Activated naive CD4-positive, alpha-beta T cell treated with anti-CD3 and anti-CD28 coated beads for 36 hours (primary cell): ENCODE measurements around the gene KMT2C. TPM values are rescaled to one million over a fixed set of nuclear protein-coding genes. Genes with fewer than 3 reads are reported as not detected.

Experiments
- CTCF ChIA-PET: fragments of 350-600 bp; sonication (Branson Sonifier 250); formaldehyde crosslinking; loops from one replicate; lab custom pipeline; 2021; ENCODE audit warnings: antibody characterized with exemption; lab: Charles Lee
- DNase-seq: peaks from one replicate; pipeline ENCODE4 v3.0.0-alpha.2; 2020
- H3K27ac Mint-ChIP-seq: one replicate; pipeline ENCODE4 v1.8.0; 2021; ENCODE audit warnings: mild to moderate bottlenecking, mixed read lengths
- H3K27me3 Mint-ChIP-seq: one replicate; pipeline ENCODE4 v1.8.0; 2021; ENCODE audit warnings: low read depth, mixed read lengths
- H3K36me3 Mint-ChIP-seq: one replicate; pipeline ENCODE4 v1.8.0; 2021; ENCODE audit warnings: low read depth, mixed read lengths
- H3K4me1 Mint-ChIP-seq: one replicate; pipeline ENCODE4 v1.8.0; 2021; ENCODE audit warnings: low read depth, mixed read lengths
- H3K4me3 Mint-ChIP-seq: one replicate; pipeline ENCODE4 v1.8.0; 2021; ENCODE audit warnings: mild to moderate bottlenecking, moderate library complexity, mixed read lengths
- H3K9me3 Mint-ChIP-seq: one replicate; pipeline ENCODE4 v1.8.0; 2021; ENCODE audit warnings: mixed read lengths
- intact Hi-C: fragments of 100-400 bp; cut with micrococcal nuclease; formaldehyde crosslinking; loops from one replicate; pipeline ENCODE4 v1.15.1; 2023
- total RNA-seq, 2 experiments: library from RNA; stranded (reverse); gene quantifications; one replicate each; pipeline ENCODE4 v1.2.3, GENCODE V29; 2021

Gene KMT2C
- total RNA-seq, 2 experiments from 2014 or later = 33.8 to 36.1 TPM

DNA sequence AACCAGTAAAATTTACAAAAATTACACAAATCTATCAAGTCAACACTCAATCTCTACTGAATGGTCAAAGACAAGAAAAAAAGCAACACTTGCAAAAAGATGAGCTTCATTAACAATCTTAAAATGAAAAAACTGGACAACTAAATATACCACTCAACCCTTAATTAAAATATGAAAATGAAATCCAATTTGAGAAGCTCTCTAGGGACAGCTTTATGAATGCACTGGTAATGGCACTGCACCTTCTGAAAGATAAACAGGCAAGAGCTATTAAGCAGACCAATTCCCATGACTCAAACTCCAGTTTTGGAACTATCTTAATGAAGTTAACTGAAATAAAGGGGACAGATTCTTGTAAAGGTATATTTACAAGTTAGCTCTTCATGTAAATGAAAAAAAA, 274.6 kb downstream of the KMT2C start:
- Mint-ChIP-seq H3K27me3 (no peaks in the 10 kb centered on the region), H3K4me1 (peaks cover 12% of the 10 kb centered on the region), H3K27ac (no peak overlapping the region), H3K9me3 (no peaks in the 10 kb centered on the region), H3K4me3 (no peak overlapping the region), H3K36me3 (peaks cover 34% of the 10 kb centered on the region)
- DNase-seq = no peak
- CTCF ChIA-PET = interaction anchor here (1.3 kb wide), 1 partner anchor 16 kb away, joined by 4 read pairs; no protein-coding TSS in a partner anchor
- intact Hi-C loops = no loop called here

DNA sequence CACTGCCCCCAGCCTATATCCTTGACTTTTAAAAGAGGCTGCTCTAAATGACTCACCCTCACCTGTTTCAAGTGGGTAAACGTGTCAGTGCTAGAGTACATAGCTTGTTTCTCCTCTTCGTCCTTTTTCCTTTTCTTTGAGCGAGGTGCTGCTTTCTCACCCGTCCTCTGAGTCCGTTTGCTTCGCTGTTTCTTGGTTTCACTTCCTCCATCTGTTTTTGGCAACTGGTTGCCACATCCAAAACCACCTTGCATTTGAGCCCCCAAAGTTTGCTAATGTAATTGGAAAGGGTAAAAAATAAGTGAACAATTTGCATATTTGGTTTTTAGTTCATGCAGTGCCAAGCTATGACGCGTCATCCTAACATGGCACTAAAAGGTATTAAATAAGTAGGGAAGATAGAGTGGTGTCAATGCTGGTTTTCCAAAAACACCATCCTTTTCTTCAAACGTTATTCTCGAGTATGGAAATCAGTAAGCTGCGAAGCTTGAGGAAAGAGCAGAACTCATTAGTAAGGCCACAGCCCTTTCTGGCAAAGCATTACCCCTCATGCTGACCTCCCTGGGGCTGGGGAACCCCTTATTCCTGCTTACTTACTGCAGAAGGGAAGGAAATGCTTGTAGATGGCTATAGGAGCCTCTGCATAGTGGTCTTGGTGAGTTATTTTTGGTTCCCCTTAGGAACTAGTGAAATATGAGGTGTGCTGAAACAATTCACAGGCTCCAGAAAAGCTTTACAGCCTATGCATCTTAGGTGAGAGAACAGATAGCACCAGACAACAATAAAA, 276.8 kb downstream of the KMT2C start:
- H3K27me3 Mint-ChIP-seq = no peaks in the 10 kb centered on the region
- CTCF ChIA-PET = interaction anchor here (0.7 kb wide), 1 partner anchor 14 kb away, joined by 3 read pairs; no protein-coding TSS in a partner anchor
- peak overlapping the region; percentile 42 for H3K27ac Mint-ChIP-seq
- peaks cover 32% of the 10 kb centered on the region for H3K36me3 Mint-ChIP-seq
- intact Hi-C loops = loop anchor here (1.0 kb wide), 1 partner anchor 15 kb away; no protein-coding TSS in a partner anchor
- no peak overlapping the region for H3K4me3 Mint-ChIP-seq
- H3K4me1 Mint-ChIP-seq = peaks cover 12% of the 10 kb centered on the region
- H3K9me3 Mint-ChIP-seq = no peaks in the 10 kb centered on the region
- DNase-seq = peak; percentile 24

- Mint-ChIP-seq H3K27ac (no peak overlapping the region), H3K4me1 (no peaks in the 10 kb centered on the region), H3K4me3 (no peak overlapping the region), H3K9me3 (no peaks in the 10 kb centered on the region), H3K36me3 (peaks cover 30% of the 10 kb centered on the region), H3K27me3 (no peaks in the 10 kb centered on the region)
- intact Hi-C loops = no loop called here
- CTCF ChIA-PET = no interaction called here
- DNase-seq = no peak
These were observed 283.5 kb downstream of the KMT2C start for GRCh38 chr7:152152267-152152666.

- CTCF ChIA-PET = interaction anchor here (1.1 kb wide), 1 partner anchor 136 kb away, joined by 3 read pairs; no protein-coding TSS in a partner anchor
- Mint-ChIP-seq H3K9me3 (no peaks in the 10 kb centered on the region), H3K36me3 (peaks cover 41% of the 10 kb centered on the region), H3K27ac (no peak overlapping the region), H3K4me3 (no peak overlapping the region), H3K4me1 (peaks cover 20% of the 10 kb centered on the region), H3K27me3 (no peaks in the 10 kb centered on the region)
- DNase-seq = no peak
- intact Hi-C loops = loop anchor here (5.0 to 10.0 kb wide), 3 partner anchors 382 to 795 kb away; no protein-coding TSS in a partner anchor
These were observed 286.4 kb downstream of the KMT2C start for GRCh38 chr7:152149363-152149762.

- Mint-ChIP-seq H3K36me3 (peaks cover 37% of the 10 kb centered on the region), H3K27ac (no peak overlapping the region), H3K4me1 (peaks cover 27% of the 10 kb centered on the region), H3K27me3 (no peaks in the 10 kb centered on the region), H3K9me3 (no peaks in the 10 kb centered on the region), H3K4me3 (no peak overlapping the region)
- no peak for DNase-seq
- intact Hi-C loops = loop anchor here (5.0 to 10.0 kb wide), 3 partner anchors 381 to 794 kb away; no protein-coding TSS in a partner anchor
- CTCF ChIA-PET = interaction anchor here (1.1 kb wide), 1 partner anchor 135 kb away, joined by 3 read pairs; no protein-coding TSS in a partner anchor
These were observed 287.1 kb downstream of the KMT2C start for GRCh38 chr7:152148706-152149105.

DNA sequence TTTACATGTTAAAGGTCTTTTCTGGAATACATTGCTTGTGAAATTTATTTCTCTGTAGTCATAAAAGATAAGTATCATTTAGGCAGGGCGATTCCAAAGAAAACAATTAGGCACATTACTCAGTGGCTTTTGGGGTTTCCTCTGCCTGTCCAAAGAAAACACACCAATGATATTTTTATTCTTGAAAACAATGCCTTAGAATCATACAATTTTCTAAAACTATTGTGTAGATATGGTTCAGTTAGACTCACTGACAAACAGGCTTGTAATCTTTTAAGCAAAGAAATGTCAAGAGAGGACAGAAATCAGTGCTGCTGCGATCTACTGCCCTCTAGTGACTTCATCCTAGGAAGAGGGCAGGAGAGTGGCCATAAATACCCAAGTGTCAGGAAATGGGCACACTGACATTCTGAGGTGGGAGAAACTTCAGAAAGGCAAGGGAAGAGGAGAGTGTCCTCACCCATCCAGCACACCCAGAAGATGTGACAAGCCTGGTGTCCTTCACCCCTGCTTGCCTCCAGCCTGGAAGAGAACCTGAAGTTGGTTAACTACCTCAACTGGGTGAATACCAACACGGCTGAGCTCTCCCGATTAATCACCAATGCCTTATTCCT, 289.8 kb downstream of the KMT2C start:
- Mint-ChIP-seq H3K4me3 (no peak overlapping the region), H3K9me3 (no peaks in the 10 kb centered on the region), H3K27ac (peak overlapping the region; percentile 87), H3K27me3 (no peaks in the 10 kb centered on the region), H3K36me3 (peaks cover 35% of the 10 kb centered on the region), H3K4me1 (peaks cover 40% of the 10 kb centered on the region)
- CTCF ChIA-PET = interaction anchor here (0.6 to 1.5 kb wide), 4 partner anchors 9 to 842 kb away, joined by 3 to 4 read pairs (median 3); no protein-coding TSS in a partner anchor
- intact Hi-C loops = loop anchor here (1.0 to 10.0 kb wide), 9 partner anchors 69 to 791 kb away; partner anchors contain the start of genes PRKAG2 and XRCC2
- peak; percentile 62 for DNase-seq

- Mint-ChIP-seq H3K27me3 (no peaks in the 10 kb centered on the region), H3K4me1 (peaks cover 40% of the 10 kb centered on the region), H3K9me3 (no peaks in the 10 kb centered on the region), H3K27ac (peak overlapping the region; percentile 87), H3K4me3 (peak overlapping the region; percentile 31), H3K36me3 (peaks cover 41% of the 10 kb centered on the region)
- CTCF ChIA-PET = interaction anchor here (0.6 to 1.7 kb wide), 9 partner anchors 9 to 362 kb away, joined by 3 to 9 read pairs (median 3); no protein-coding TSS in a partner anchor
- DNase-seq = peak; percentile 69
- intact Hi-C loops = loop anchor here (1.0 to 10.0 kb wide), 10 partner anchors 15 to 790 kb away; partner anchors contain the start of genes GALNT11 and XRCC2
These were observed 291.1 kb downstream of the KMT2C start for GRCh38 chr7:152144557-152145245.

- H3K4me1 Mint-ChIP-seq = peaks cover 40% of the 10 kb centered on the region
- no peak overlapping the region for H3K4me3 Mint-ChIP-seq
- intact Hi-C loops = loop anchor here (10.0 kb wide), 2 partner anchors 622 to 788 kb away; no protein-coding TSS in a partner anchor
- peaks cover 40% of the 10 kb centered on the region for H3K36me3 Mint-ChIP-seq
- no peaks in the 10 kb centered on the region for H3K27me3 Mint-ChIP-seq
- DNase-seq = peak; percentile 45
- CTCF ChIA-PET = interaction anchor here (1.0 kb wide), 1 partner anchor 16 kb away, joined by 3 read pairs; no protein-coding TSS in a partner anchor
- peak overlapping the region; percentile 81 for H3K27ac Mint-ChIP-seq
- no peaks in the 10 kb centered on the region for H3K9me3 Mint-ChIP-seq
These were observed 292.7 kb downstream of the KMT2C start for GRCh38 chr7:152142976-152143595.

DNA sequence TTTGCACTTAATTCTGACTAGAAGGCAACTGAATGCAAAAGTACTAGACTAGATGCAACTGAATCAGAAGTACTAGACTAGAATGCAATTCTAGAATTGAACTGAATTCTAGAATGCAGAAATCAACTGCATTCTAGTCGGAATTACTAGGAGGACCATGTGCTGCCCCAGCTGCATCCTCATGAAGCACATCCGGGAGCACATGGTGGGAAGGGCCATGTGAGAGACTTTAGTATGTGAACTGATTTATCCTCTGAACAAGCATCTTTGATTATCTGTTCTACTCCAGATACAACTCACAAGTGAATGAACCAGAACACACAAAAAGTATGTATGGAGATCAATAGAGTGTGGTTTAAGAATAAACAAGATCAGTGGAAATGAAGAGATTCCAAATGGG, 295.2 kb downstream of the KMT2C start:
- intact Hi-C loops = loop anchor here (10.0 kb wide), 2 partner anchors 624 to 786 kb away; no protein-coding TSS in a partner anchor
- H3K9me3 Mint-ChIP-seq = no peaks in the 10 kb centered on the region
- no peak overlapping the region for H3K27ac Mint-ChIP-seq
- H3K36me3 Mint-ChIP-seq = peaks cover 35% of the 10 kb centered on the region
- H3K4me1 Mint-ChIP-seq = peaks cover 32% of the 10 kb centered on the region
- H3K4me3 Mint-ChIP-seq = no peak overlapping the region
- CTCF ChIA-PET = no interaction called here
- no peak for DNase-seq
- H3K27me3 Mint-ChIP-seq = no peaks in the 10 kb centered on the region

GRCh38 chr7:152140067-152140466, 295.7 kb downstream of the KMT2C start:
- Mint-ChIP-seq H3K27me3 (no peaks in the 10 kb centered on the region), H3K36me3 (peaks cover 30% of the 10 kb centered on the region)

GRCh38 chr7:152137476-152138025, 298.3 kb downstream of the KMT2C start:
- H3K4me3 Mint-ChIP-seq = no peak overlapping the region
- peaks cover 2% of the 10 kb centered on the region for H3K4me1 Mint-ChIP-seq
- CTCF ChIA-PET = no interaction called here
- no peak overlapping the region for H3K27ac Mint-ChIP-seq
- no peaks in the 10 kb centered on the region for H3K9me3 Mint-ChIP-seq
- DNase-seq = no peak
- intact Hi-C loops = no loop called here
- no peaks in the 10 kb centered on the region for H3K27me3 Mint-ChIP-seq
- H3K36me3 Mint-ChIP-seq = peaks cover 19% of the 10 kb centered on the region

More at GRCh38 chr7:152140067-152140466, 295.7 kb downstream of the KMT2C start:
- CTCF ChIA-PET = no interaction called here
- Mint-ChIP-seq H3K4me1 (peaks cover 27% of the 10 kb centered on the region), H3K9me3 (no peaks in the 10 kb centered on the region), H3K4me3 (no peak overlapping the region), H3K27ac (no peak overlapping the region)
- intact Hi-C loops = loop anchor here (10.0 kb wide), 2 partner anchors 625 to 785 kb away; no protein-coding TSS in a partner anchor
- no peak for DNase-seq
